Neural cell (in vitro differentiated cells): ENCODE measurements around the gene GARIN5A. TPM values are rescaled to one million over a fixed set of nuclear protein-coding genes. Genes with fewer than 3 reads are reported as not detected.

Source experiments
- H2AFZ ChIP-seq: fragments of 200-600, 300-800 bp; sonication (generic), shearing (Covaris generic); 2 replicates; pipeline ENCODE4 v1.6.0; 2014; ENCODE audit warnings: low read depth, mild to moderate bottlenecking, antibody characterized with exemption, low read length, moderate library complexity
- H3F3A ChIP-seq: fragments of 200-600 bp; shearing (Covaris generic); 2 replicates; pipeline ENCODE4 v1.6.1; 2016; ENCODE audit warnings: mild to moderate bottlenecking, moderate library complexity, mixed read lengths, antibody characterized with exemption, low read length; ENCODE audit not compliant: insufficient read depth, poor library complexity, severe bottlenecking
- H3K27ac ChIP-seq: fragments of 200-600, 300-800 bp; sonication (generic), shearing (Covaris generic); 2 replicates; pipeline ENCODE4 v1.5.1; 2014; ENCODE audit warnings: mild to moderate bottlenecking, low read length, moderate library complexity
- H3K27me3 ChIP-seq: fragments of 300-800, 200-600 bp; sonication (generic), shearing (Covaris generic); 2 replicates; pipeline ENCODE4 v1.6.0; 2014; ENCODE audit warnings: mild to moderate bottlenecking, low read depth, low read length, moderate library complexity; ENCODE audit not compliant: insufficient read depth
- H3K36me3 ChIP-seq: fragments of 300-800, 200-600 bp; sonication (generic), shearing (Covaris generic); 2 replicates; pipeline ENCODE4 v1.5.1; 2014; ENCODE audit warnings: mild to moderate bottlenecking, antibody characterized with exemption, low read length, moderate library complexity; ENCODE audit not compliant: insufficient read depth
- H3K4me2 ChIP-seq: fragments of 300-800, 200-600 bp; sonication (generic), shearing (Covaris generic); 2 replicates; pipeline ENCODE4 v1.6.0; 2014; ENCODE audit warnings: mild to moderate bottlenecking, low read length
- H3K4me3 ChIP-seq: fragments of 300-800, 200-600 bp; sonication (generic), shearing (Covaris generic); 2 replicates; pipeline ENCODE4 v1.5.1; 2014; ENCODE audit warnings: mild to moderate bottlenecking, low read length, moderate library complexity
- H3K79me2 ChIP-seq: fragments of 200-600 bp; shearing (Covaris generic); replicated peaks from 2 replicates; pipeline ENCODE4 v1.6.0; 2014; ENCODE audit warnings: mild to moderate bottlenecking, low read length, moderate library complexity; ENCODE audit not compliant: insufficient read depth
- H3K9ac ChIP-seq: fragments of 300-800, 200-600 bp; sonication (generic), shearing (Covaris generic); 2 replicates; pipeline ENCODE4 v1.6.1; 2016; ENCODE audit warnings: mild to moderate bottlenecking, low read length, mixed read lengths
- H3K9me2 ChIP-seq: fragments of 200-600 bp; shearing (Covaris generic); 2 replicates; pipeline ENCODE4 v1.6.1; 2016; ENCODE audit warnings: mild to moderate bottlenecking, low read length, mixed read lengths; ENCODE audit not compliant: insufficient read depth
- H3K9me3 ChIP-seq: fragments of 200-600, 300-800 bp; sonication (generic), shearing (Covaris generic); 2 replicates; pipeline ENCODE4 v1.6.1; 2016; ENCODE audit warnings: mild to moderate bottlenecking, mixed run types, low read length, moderate library complexity, mixed read lengths
- H4K20me1 ChIP-seq: fragments of 200-600 bp; shearing (Covaris generic); 2 replicates; pipeline ENCODE4 v1.6.1; 2016; ENCODE audit warnings: mild to moderate bottlenecking, mixed run types; ENCODE audit not compliant: insufficient read depth
- EP300 ChIP-seq: fragments of 450-650 bp; conservative IDR thresholded peaks from 2 replicates; pipeline ENCODE4 v1.6.1; 2014; ENCODE audit warnings: antibody characterized with exemption, mild to moderate bottlenecking, moderate library complexity; ENCODE audit not compliant: poor library complexity, severe bottlenecking
- EZH2 ChIP-seq: fragments of 200-600, 300-800 bp; shearing (Covaris generic), sonication (generic); IDR thresholded peaks from 2 replicates; pipeline ENCODE4 v1.6.1; 2014; ENCODE audit warnings: antibody characterized with exemption, low read length, borderline replicate concordance, mild to moderate bottlenecking; ENCODE audit not compliant: insufficient read depth, poor library complexity, severe bottlenecking
- MXI1 ChIP-seq: fragments of 450-650 bp; conservative IDR thresholded peaks from 2 replicates; pipeline ENCODE4 v1.6.1; 2014; ENCODE audit warnings: antibody characterized with exemption, mild to moderate bottlenecking; ENCODE audit not compliant: poor library complexity, severe bottlenecking
- POLR2AphosphoS5 ChIP-seq: IDR thresholded peaks from 2 replicates; pipeline ENCODE4 v1.6.1; 2012
- RAD21 ChIP-seq: fragments of 450-650 bp; conservative IDR thresholded peaks from 2 replicates; pipeline ENCODE4 v1.6.1; 2014; ENCODE audit warnings: antibody characterized with exemption, mild to moderate bottlenecking, moderate library complexity
- SMC3 ChIP-seq: fragments of 450-650 bp; conservative IDR thresholded peaks from 2 replicates; pipeline ENCODE4 v1.6.1; 2014; ENCODE audit warnings: antibody characterized with exemption, mild to moderate bottlenecking, moderate library complexity; ENCODE audit not compliant: poor library complexity
- TAF1 ChIP-seq: IDR thresholded peaks from 2 replicates; pipeline ENCODE4 v1.6.1; 2012; ENCODE audit warnings: low read depth
- polyA plus RNA-seq: library from polyadenylated mRNA; depleted of rRNA; stranded (reverse); fragments of >200 nt; gene quantifications from 2 replicates; pipeline ENCODE4 v1.2.3, GENCODE V29; 2014
- TF ChIP-seq, protein P1 (sequence below): IDR thresholded peaks from 2 replicates; pipeline ENCODE4 v1.6.1; 2012; ENCODE audit warnings: borderline replicate concordance

Gene GARIN5A
- polyA plus RNA-seq, 1 donor from 2014 or later, result 3.3 TPM

GRCh38 chr19:50427318-50427925 is 49.2 kb downstream of the GARIN5A start:
- Histone ChIP-seq H3K9me2 (no peaks in the 10 kb centered on the region), H3K27me3 (peaks cover 3% of the 10 kb centered on the region), H3K79me2 (no peaks in the 10 kb centered on the region), H2AFZ (no peak overlapping the region), H3K4me3 (peak overlapping the region; percentile 23), H3K9me3 (no peaks in the 10 kb centered on the region), H4K20me1 (no peaks in the 10 kb centered on the region), H3K36me3 (no peaks in the 10 kb centered on the region), H3K27ac (no peak overlapping the region), H3K9ac (no peak overlapping the region), H3K4me2 (no peak overlapping the region), H3F3A (no peaks in the 10 kb centered on the region)
- TF ChIP-seq TAF1 (no peak), RAD21 (no peak), MXI1 (no peak), POLR2AphosphoS5 (no peak), SMC3 (no peak), EZH2 (no peak), EP300 (no peak)
- TF ChIP-seq, protein P1, sequence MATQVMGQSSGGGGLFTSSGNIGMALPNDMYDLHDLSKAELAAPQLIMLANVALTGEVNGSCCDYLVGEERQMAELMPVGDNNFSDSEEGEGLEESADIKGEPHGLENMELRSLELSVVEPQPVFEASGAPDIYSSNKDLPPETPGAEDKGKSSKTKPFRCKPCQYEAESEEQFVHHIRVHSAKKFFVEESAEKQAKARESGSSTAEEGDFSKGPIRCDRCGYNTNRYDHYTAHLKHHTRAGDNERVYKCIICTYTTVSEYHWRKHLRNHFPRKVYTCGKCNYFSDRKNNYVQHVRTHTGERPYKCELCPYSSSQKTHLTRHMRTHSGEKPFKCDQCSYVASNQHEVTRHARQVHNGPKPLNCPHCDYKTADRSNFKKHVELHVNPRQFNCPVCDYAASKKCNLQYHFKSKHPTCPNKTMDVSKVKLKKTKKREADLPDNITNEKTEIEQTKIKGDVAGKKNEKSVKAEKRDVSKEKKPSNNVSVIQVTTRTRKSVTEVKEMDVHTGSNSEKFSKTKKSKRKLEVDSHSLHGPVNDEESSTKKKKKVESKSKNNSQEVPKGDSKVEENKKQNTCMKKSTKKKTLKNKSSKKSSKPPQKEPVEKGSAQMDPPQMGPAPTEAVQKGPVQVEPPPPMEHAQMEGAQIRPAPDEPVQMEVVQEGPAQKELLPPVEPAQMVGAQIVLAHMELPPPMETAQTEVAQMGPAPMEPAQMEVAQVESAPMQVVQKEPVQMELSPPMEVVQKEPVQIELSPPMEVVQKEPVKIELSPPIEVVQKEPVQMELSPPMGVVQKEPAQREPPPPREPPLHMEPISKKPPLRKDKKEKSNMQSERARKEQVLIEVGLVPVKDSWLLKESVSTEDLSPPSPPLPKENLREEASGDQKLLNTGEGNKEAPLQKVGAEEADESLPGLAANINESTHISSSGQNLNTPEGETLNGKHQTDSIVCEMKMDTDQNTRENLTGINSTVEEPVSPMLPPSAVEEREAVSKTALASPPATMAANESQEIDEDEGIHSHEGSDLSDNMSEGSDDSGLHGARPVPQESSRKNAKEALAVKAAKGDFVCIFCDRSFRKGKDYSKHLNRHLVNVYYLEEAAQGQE, result no peak

- no peak overlapping the region for H2AFZ ChIP-seq
- no peaks in the 10 kb centered on the region for H3K9me3 ChIP-seq
- no peak overlapping the region for H3K4me2 ChIP-seq
- no peak overlapping the region for H3K27ac ChIP-seq
- no peaks in the 10 kb centered on the region for H3K9me2 ChIP-seq
- no peak overlapping the region for H3K4me3 ChIP-seq
- no peaks in the 10 kb centered on the region for H3K79me2 ChIP-seq
- H4K20me1 ChIP-seq, result no peaks in the 10 kb centered on the region
- no peak overlapping the region for H3K9ac ChIP-seq
- H3K36me3 ChIP-seq, result no peaks in the 10 kb centered on the region
- H3K27me3 ChIP-seq, result no peaks in the 10 kb centered on the region
- TF ChIP-seq EP300 (no peak), SMC3 (no peak), POLR2AphosphoS5 (no peak), TAF1 (no peak), MXI1 (no peak), EZH2 (no peak), RAD21 (no peak)
- TF ChIP-seq, protein P1, result no peak
- no peaks in the 10 kb centered on the region for H3F3A ChIP-seq
Measured at GRCh38 chr19:50425581-50425980, 51.1 kb downstream of the GARIN5A start.
